T-cell (primary cell): ENCODE results near the gene LMF2. TPM values are rescaled to one million over a fixed set of nuclear protein-coding genes. Genes with fewer than 3 reads are reported as not detected.
"Not testable (repeated sequence)": the region's sequence is repeated elsewhere in the genome, so short reads cannot be mapped to it uniquely, and the experiment has no call there.

Experiments used
- ATAC-seq, 4 experiments: fragments of 200-7000 bp in 3 of 4; fragments of 150-1000 bp in 1 of 4; cut with Tn5 transposase; replicated peaks in 1 of 4; 1 replicate in 3 of 4; 2 replicates in 1 of 4; pipeline ENCODE4 v1.10.0; 2021; ENCODE audit warnings: moderate library complexity in 3 of 4, mild to moderate bottlenecking in 2 of 4, moderate number of reproducible peaks in 1 of 4
- CTCF ChIA-PET, 2 donors: fragments of 300-600 bp; sonication (Branson Sonifier 250); formaldehyde crosslinking; loops; one replicate each; lab custom pipeline; 2022; ENCODE audit warnings: antibody characterized with exemption in 2 of 2; lab: Charles Lee
- POLR2A ChIA-PET, 2 donors: fragments of 300-600 bp; sonication (Branson Sonifier 250); formaldehyde crosslinking; loops; one replicate each; lab custom pipeline; 2022; ENCODE audit warnings: antibody characterized with exemption in 2 of 2; lab: Charles Lee
- DNase-seq, 35 experiments: peaks; one replicate each; pipeline versions ENCODE4 v3.0.0 to v3.0.0-alpha.2; 2013 to 2023
- H3K27ac ChIP-seq: one replicate; pipeline ENCODE4 v1.5.1; 2013; ENCODE audit warnings: low read length
- H3K27me3 ChIP-seq, 2 experiments: replicated peaks in 1 of 2; 1 replicate in 1 of 2; 2 replicates in 1 of 2; pipeline versions ENCODE4 v1.6.1 to v1.7.0; 2013; ENCODE audit warnings: low read length in 1 of 2, mixed read lengths in 1 of 2; ENCODE audit not compliant: control insufficient read depth in 2 of 2, insufficient read depth in 2 of 2; ENCODE audit errors: extremely low read depth in 1 of 2
- H3K36me3 ChIP-seq, 2 donors: 1 replicate in 1 of 2; 2 replicates in 1 of 2; pipeline versions ENCODE4 v1.6.1 to v1.7.0; 2013; ENCODE audit warnings: low read length in 1 of 2; ENCODE audit not compliant: control insufficient read depth in 2 of 2, insufficient read depth in 1 of 2; ENCODE audit errors: extremely low read depth in 1 of 2
- H3K4me1 ChIP-seq, 2 experiments: 1 replicate in 1 of 2; 2 replicates in 1 of 2; pipeline versions ENCODE4 v1.6.1 to v1.7.0; 2013; ENCODE audit warnings: low read length in 2 of 2, mixed read lengths in 1 of 2; ENCODE audit not compliant: insufficient read depth in 2 of 2, control insufficient read depth in 1 of 2; ENCODE audit errors: extremely low read depth in 1 of 2
- H3K4me3 ChIP-seq, 2 donors: 1 replicate in 1 of 2; 2 replicates in 1 of 2; pipeline versions ENCODE4 v1.5.1 to v1.7.0; 2013; ENCODE audit warnings: mild to moderate bottlenecking in 2 of 2, low read length in 1 of 2, moderate library complexity in 1 of 2; ENCODE audit not compliant: control insufficient read depth in 1 of 2; ENCODE audit errors: extremely low read depth in 1 of 2
- H3K9me3 ChIP-seq: 2 replicates; pipeline ENCODE4 v1.7.0; 2013
- H3K27ac Mint-ChIP-seq, 2 donors: one replicate each; pipeline ENCODE4 v1.8.0; 2020 to 2021; ENCODE audit warnings: mild to moderate bottlenecking in 2 of 2, mixed read lengths in 2 of 2
- H3K27me3 Mint-ChIP-seq, 2 donors: one replicate each; pipeline ENCODE4 v1.8.0; 2021 to 2022; ENCODE audit warnings: mixed read lengths in 2 of 2
- H3K36me3 Mint-ChIP-seq: one replicate; pipeline ENCODE4 v1.8.0; 2021; ENCODE audit warnings: mixed read lengths
- H3K4me1 Mint-ChIP-seq, 3 donors: one replicate each; pipeline ENCODE4 v1.8.0; 2020 to 2022; ENCODE audit warnings: mixed read lengths in 3 of 3, mild to moderate bottlenecking in 1 of 3
- H3K4me3 Mint-ChIP-seq, 3 donors: one replicate each; pipeline ENCODE4 v1.8.0; 2020 to 2022; ENCODE audit warnings: mild to moderate bottlenecking in 3 of 3, mixed read lengths in 3 of 3, moderate library complexity in 3 of 3
- H3K9me3 Mint-ChIP-seq, 3 donors: one replicate each; pipeline ENCODE4 v1.8.0; 2020 to 2022; ENCODE audit warnings: mixed read lengths in 3 of 3
- WGBS: methylation state at CpG from one replicate; pipeline ENCODE4 v1.1.5; 2013; ENCODE audit warnings: missing lambda C conversion rate; ENCODE audit not compliant: insufficient coverage; 5-methylcytosine and 5-hydroxymethylcytosine counted together
- total RNA-seq, 35 experiments: library from RNA in 6 of 35; stranded (reverse) in 6 of 35; fragments of 120-200 nt in 1 of 35; gene quantifications; one replicate each; pipeline versions ENCODE4 v1.2.1 to v1.2.4 and lab custom pipeline; 2013 to 2026

LMF2 gene
- total RNA-seq, 5 donors from 2014 or later (not counting 1 experiment from before 2014, with no cell fraction given) = 90.5 to 188 (median 185) TPM

DNA sequence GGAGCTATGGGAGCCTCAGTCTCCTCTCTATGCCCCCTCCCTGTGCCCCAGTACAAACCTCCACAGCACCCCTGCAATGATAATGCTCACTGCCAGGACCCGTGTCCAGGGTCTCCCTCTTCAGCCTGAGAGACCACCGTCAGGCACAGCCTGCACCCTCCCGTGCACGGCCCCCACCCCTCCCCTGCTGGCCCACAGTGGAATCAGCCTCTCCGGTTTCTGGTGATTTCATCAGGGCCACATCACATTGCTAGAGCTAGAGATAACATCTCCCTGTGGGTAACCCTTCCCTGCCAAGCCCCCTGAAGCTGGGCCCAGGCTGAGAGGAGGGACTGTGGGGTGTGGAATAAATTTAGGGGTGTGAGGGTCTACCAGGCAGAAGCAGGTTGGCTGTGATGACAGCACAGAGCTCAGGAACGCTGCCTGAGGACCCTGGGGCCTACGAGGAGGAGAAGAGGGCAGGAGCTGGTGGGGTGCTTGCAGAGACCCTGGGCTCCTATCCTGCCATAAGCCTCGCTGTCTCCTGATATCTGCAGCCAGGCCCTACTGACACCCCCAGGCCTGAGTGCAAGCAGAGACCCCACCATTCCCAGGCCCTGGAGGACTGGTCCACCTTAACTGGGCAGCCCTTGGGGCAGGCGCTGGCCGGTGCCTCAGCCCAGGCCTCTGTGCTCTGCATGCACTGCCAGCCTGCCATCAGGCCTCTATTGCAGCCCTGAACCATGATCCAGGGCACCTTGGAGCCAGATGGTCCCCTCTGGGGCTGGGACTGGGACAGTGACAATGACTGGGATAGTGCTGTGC, 38.2 kb upstream of the LMF2 start, which contains the start of gene KLHDC7B:
TSS of gene KLHDC7B (plus strand) at position 378 of the 804 bp plus-strand sequence. CDS start at position 723, 345 bp downstream.
- H3K9me3 ChIP-seq = no peaks in the 10 kb centered on the region
- 82% methylated on average over 5 of the region's 10 CpGs for WGBS
- Mint-ChIP-seq H3K9me3 (no peaks in the 10 kb centered on the region), H3K27ac (peak within 1 kb of the TSS; percentile 70 to 84), H3K36me3 (no peaks in the 10 kb centered on the region), H3K27me3 (no peaks in the 10 kb centered on the region), H3K4me3 (peak within 1 kb of the TSS; percentile 56 to 64 (median 59)), H3K4me1 (peaks cover 39 to 61% (median 59%) of the 10 kb centered on the region in 3 donors)
- peaks cover 6 to 57% of the 10 kb centered on the region in 2 experiments for H3K4me1 ChIP-seq
- H3K36me3 ChIP-seq = no peaks in the 10 kb centered on the region
- peak within 1 kb of the TSS; percentile 71 for H3K27ac ChIP-seq
- DNase-seq (peak in 1 of 35 experiments; percentile 18), ATAC-seq (no peak)
- ChIA-PET CTCF (interaction anchor here in 1 of 2 donors (0.9 to 2.0 kb wide), 3 partner anchors 20 to 75 kb away, joined by 3 to 15 read pairs (median 6); partner anchors contain the start of genes CHKB and SCO2), POLR2A (interaction anchor here in 1 of 2 donors (0.5 kb wide), 1 partner anchor 38 kb away, joined by 4 read pairs; the partner anchor contains the start of gene NCAPH2)
- H3K27me3 ChIP-seq = no peaks in the 10 kb centered on the region
- H3K4me3 ChIP-seq = peak within 1 kb of the TSS in 1 of 2 donors; percentile 33

GRCh38 chr22:50544746-50545253, 37.3 kb upstream of the LMF2 start:
- Mint-ChIP-seq H3K4me1 (peaks cover 36 to 59% (median 57%) of the 10 kb centered on the region in 3 donors), H3K9me3 (no peaks in the 10 kb centered on the region), H3K27ac (peak overlapping the region; percentile 70 to 84), H3K4me3 (peak overlapping the region; percentile 56 to 64 (median 59)), H3K36me3 (no peaks in the 10 kb centered on the region), H3K27me3 (no peaks in the 10 kb centered on the region)
- no CpG with 5 or more reads among the region's 5 CpGs for WGBS
- Histone ChIP-seq H3K4me1 (peaks cover 6 to 55% of the 10 kb centered on the region in 2 experiments), H3K27ac (peak overlapping the region; percentile 71), H3K36me3 (no peaks in the 10 kb centered on the region), H3K9me3 (no peaks in the 10 kb centered on the region), H3K4me3 (peak overlapping the region; percentile 33 to 41), H3K27me3 (no peaks in the 10 kb centered on the region)
- DNase-seq (peak in 2 of 35 experiments; percentile 32 to 52), ATAC-seq (peak in 1 of 4 experiments; percentile 18)
- ChIA-PET POLR2A (no interaction called here), CTCF (interaction anchor here in 1 of 2 donors (0.9 to 2.0 kb wide), 3 partner anchors 19 to 76 kb away, joined by 3 to 15 read pairs (median 6); partner anchors contain the start of genes CHKB and SCO2)

- Histone ChIP-seq H3K36me3 (no peaks in the 10 kb centered on the region), H3K9me3 (no peaks in the 10 kb centered on the region), H3K27ac (peak overlapping the region; percentile 71), H3K4me1 (peaks cover 8 to 53% of the 10 kb centered on the region in 2 experiments), H3K27me3 (no peaks in the 10 kb centered on the region), H3K4me3 (peak overlapping the region; percentile 33 to 41)
- peaks cover 40 to 60% (median 58%) of the 10 kb centered on the region in 3 donors for H3K4me1 Mint-ChIP-seq
- no peaks in the 10 kb centered on the region for H3K9me3 Mint-ChIP-seq
- peak overlapping the region; percentile 70 to 84 for H3K27ac Mint-ChIP-seq
- H3K36me3 Mint-ChIP-seq = no peaks in the 10 kb centered on the region
- 5% methylated on average over 47 of the region's 52 CpGs for WGBS
- peak overlapping the region; percentile 56 to 64 (median 59) for H3K4me3 Mint-ChIP-seq
- ChIA-PET CTCF (interaction anchor here in 1 of 2 donors (0.6 to 2.0 kb wide), 3 partner anchors 18 to 77 kb away, joined by 3 to 15 read pairs (median 6); partner anchors contain the start of gene SCO2), POLR2A (no interaction called here)
- DNase-seq = peak; percentile 53 to 90 (median 77)
- peak; percentile 52 to 60 (median 54) for ATAC-seq
- H3K27me3 Mint-ChIP-seq = no peaks in the 10 kb centered on the region
Measured at GRCh38 chr22:50544078-50544745, 36.7 kb upstream of the LMF2 start.

DNA sequence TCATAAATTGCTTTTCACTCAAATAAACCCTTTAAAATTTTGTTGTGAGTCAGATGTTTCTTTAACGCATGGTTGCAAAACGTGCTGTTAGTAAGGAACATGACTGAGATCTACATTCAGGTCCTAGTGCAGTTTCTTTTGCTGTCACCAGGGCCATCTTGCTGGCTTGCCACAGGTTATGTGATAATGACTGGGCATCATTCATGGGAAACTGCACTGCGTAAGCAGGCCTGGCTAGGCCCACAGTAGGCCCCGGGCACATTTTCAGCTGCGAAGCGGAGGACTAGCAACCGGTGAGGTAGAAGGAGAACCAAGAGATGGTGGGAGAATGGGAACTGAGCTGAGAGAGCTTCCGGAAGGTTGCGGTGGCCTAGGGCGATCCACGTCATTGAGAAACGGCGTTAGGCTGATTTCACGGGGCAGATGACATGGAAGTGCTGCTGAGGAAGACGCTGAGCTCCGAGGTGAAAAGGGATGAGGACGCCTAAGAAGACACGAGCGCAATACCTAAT, 35.0 kb upstream of the LMF2 start:
- peak overlapping the region in 1 of 3 donors; percentile 29 for H3K4me3 Mint-ChIP-seq
- peaks cover 52 to 67% (median 66%) of the 10 kb centered on the region in 3 donors for H3K4me1 Mint-ChIP-seq
- Histone ChIP-seq H3K4me3 (no peak overlapping the region), H3K27me3 (no peaks in the 10 kb centered on the region), H3K27ac (no peak overlapping the region), H3K4me1 (peaks cover 5 to 52% of the 10 kb centered on the region in 2 experiments), H3K36me3 (no peaks in the 10 kb centered on the region), H3K9me3 (no peaks in the 10 kb centered on the region)
- peak overlapping the region; percentile 94 to 99 for H3K27ac Mint-ChIP-seq
- no peaks in the 10 kb centered on the region for H3K27me3 Mint-ChIP-seq
- no peaks in the 10 kb centered on the region for H3K36me3 Mint-ChIP-seq
- no peaks in the 10 kb centered on the region for H3K9me3 Mint-ChIP-seq
- ChIA-PET CTCF (no interaction called here), POLR2A (no interaction called here)
- DNase-seq (peak in 1 of 35 experiments; percentile 44), ATAC-seq (no peak)
- 93% methylated on average over 12 of the region's 19 CpGs for WGBS

DNA sequence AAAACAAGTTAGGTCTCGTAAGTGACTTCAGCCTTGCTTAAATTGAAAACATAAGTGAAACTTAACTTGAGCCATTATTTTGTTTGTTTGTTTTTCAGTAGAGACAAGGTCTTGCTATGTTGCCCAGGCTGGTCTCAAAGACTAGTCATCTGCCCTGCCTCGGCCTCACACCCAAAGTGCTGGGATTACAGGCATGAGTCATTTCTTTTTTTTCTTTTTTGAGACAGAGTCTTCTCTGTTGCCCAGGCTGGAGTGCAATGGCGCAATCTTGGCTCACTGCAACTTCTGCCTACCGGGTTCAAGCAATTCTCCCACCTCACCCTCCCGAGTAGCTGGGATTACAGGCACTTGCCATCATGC, 34.1 kb upstream of the LMF2 start:
- H3K36me3 Mint-ChIP-seq, H3K9me3 ChIP-seq, ATAC-seq, H3K27ac ChIP-seq, H3K9me3 Mint-ChIP-seq, H3K4me3 Mint-ChIP-seq, H3K4me3 ChIP-seq, POLR2A ChIA-PET, H3K27me3 ChIP-seq, H3K27me3 Mint-ChIP-seq, DNase-seq, H3K36me3 ChIP-seq: not testable (repeated sequence)
- peaks cover 5 to 51% of the 10 kb centered on the region in 2 experiments for H3K4me1 ChIP-seq
- 55% methylated on average over 3 of the region's 5 CpGs for WGBS
- CTCF ChIA-PET = interaction anchor here in 1 of 2 donors (4.4 kb wide), 1 partner anchor 16 kb away, joined by 70 read pairs; the partner anchor contains the start of gene SCO2
- Mint-ChIP-seq H3K4me1 (peaks cover 52 to 69% (median 65%) of the 10 kb centered on the region in 3 donors), H3K27ac (peak overlapping the region; percentile 94 to 99)
